ENCODE data around the gene C1QL4.

- TF ChIP-seq CTCF (IDR thresholded peaks at IDR 0.05) (no peak), POLR2A (IDR thresholded peaks at IDR 0.05) (no peak), POLR2AphosphoS5 (IDR thresholded peaks at IDR 0.05) (no peak)
Measured at GRCh38 chr12:49366096-49366651, 29.2 kb upstream of the C1QL4 start.
